NCI-H1092 treated with DMSO at 0.1 percent for 48 hours (cell line): ENCODE data around the gene COL27A1.

Source experiments
- DNase-seq: peaks from one replicate; lab custom pipeline; 2025; lab: John Stamatoyannopoulos, UW

Gene COL27A1

GRCh38 chr9:114149181-114149580 is 6.2 kb upstream of the COL27A1 start:
- DNase-seq, result no peak

- no peak for DNase-seq
These were observed 5.5 kb upstream of the COL27A1 start for GRCh38 chr9:114149765-114150340.

DNA sequence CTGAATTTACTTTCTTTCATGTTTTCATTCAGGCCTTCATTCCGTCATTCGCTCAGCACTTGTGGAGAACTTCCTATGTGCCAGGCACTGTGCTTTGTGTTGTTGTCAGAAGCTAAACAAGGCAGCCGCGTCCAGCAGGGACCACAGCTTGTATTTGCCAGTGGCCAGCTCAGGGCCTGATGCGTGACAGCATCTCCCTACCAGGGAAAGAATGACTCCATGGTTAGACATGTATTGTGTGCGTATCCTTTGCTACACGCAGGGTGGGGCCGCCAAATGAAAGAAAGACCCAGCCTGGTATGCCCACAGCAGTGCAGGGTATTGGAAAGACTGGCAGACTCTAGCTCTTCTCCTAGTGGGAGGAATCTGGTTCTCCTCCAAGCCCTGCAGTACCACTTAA is 4.7 kb upstream of the COL27A1 start:
- no peak for DNase-seq

DNA sequence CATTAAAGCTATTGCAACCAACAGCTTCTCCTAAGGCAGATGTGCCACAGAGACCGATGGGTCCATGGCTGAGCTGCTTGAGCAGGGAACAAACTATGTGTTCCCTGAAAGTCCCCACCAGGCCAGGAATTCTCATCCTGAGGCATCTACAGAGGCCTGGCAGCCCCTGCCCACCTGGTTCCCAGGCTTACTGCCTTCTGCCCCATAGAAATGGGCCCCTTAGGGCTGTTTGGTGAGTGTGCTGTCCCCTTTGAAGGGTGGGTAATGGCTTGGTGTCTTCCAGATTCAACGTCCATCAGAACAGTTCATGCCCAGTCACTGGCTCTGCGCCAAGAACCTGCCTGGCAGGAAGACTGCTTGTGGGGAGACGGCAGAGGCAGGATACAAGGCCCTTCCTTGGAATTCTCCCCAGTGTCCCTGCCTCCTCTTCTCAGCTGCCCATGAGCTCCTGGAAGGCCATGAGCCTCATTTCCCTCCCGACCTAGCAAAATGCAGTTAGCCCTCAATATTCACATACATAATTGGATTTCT is 3.8 kb upstream of the COL27A1 start:
- no peak for DNase-seq

- DNase-seq, result no peak
These were observed 1.4 kb upstream of the COL27A1 start for GRCh38 chr9:114153761-114154599.

GRCh38 chr9:114154600-114155102 is 686 bp upstream of the COL27A1 start:
- no peak for DNase-seq

DNA sequence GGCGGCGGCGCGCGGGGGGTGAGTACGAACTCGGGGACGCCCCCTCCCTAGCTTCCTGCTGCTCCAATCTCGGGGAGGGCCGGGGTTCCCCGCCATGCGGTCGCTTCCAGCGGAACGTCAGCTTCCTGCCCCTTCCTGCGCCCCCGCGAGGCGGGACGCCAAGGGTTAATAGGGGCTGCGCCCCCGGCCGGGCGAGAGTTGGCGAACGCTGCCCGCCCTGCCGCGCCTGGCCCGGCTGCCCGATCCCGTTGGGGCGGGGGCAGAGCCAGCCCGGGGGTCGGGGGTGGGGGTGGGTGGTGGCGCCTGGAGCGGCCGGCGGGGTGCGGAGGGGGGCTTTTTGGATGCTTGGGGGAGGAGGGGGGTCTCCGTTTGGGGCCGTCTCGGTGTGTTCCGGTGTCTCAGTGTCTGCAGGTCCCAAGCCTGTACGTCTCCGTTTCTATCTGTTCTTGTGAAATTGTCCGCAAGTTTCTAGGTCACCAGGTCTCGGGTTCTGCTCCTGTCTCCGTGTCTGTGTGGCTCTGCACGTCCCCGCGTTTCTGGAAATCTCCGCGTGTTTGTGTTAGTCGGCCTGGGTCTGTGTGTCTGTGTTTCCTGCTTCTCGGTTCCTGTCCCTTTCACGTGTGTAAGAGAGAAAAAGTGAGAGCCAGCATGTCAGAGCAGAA is 789 bp downstream of the COL27A1 start:
- no peak for DNase-seq

- no peak for DNase-seq
These were observed 1.5 kb downstream of the COL27A1 start for GRCh38 chr9:114156657-114157421.

DNA sequence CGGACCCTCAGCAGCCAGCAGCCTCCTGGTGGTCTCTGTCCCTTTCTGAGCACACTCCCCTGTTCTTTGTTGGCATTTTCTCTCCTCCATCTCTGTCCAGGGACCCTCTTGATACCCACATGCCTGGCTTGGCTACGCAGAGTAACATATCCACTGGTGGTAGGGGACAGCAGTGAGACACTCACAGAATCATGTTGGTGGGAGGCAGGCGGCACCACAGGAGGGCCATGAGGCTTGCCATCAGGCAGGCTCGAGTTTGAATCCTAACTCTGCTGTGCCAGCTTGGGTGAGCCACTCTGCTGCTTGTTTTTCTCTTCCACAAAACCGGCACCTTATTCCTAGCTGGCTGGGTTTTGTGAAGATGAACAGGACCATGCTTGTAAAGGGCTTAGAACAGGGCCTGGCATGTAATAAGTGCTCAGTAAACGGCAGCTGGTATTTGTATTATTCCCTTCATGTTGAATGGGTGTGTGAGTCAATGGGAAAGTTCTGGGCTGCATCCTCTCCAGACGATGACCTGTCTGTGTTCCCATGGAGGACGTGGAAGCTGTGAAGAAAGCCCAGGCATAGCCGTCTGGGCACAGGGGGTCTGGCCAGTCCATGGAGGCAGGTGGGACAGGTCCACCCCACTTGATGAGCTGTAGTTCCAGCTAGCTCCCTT is 2.3 kb downstream of the COL27A1 start:
- DNase-seq, result no peak

- no peak for DNase-seq
These were observed 3.3 kb downstream of the COL27A1 start for GRCh38 chr9:114158482-114159130.

- DNase-seq, result no peak
These were observed 4.4 kb downstream of the COL27A1 start for GRCh38 chr9:114159691-114160090.

DNA sequence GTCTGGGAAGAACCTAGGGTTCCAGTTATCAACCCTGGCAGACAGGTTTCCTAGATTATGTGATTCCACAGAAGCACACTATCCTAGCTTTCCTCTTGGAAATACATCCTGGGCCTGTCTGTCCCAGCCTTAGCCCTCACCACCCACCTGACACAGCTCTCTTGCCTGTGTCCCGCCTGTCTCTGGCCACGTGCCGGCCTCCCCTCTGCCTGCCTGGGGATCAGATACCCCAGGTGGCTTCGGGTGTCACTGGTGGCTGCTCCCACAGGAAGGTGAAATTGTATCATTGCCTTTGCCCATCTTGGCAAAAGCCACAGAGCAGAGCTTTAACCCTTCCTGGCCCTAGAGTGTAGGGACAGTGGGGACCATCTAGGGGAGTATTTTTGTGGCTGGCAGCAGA is 6.2 kb downstream of the COL27A1 start:
- no peak for DNase-seq

DNA sequence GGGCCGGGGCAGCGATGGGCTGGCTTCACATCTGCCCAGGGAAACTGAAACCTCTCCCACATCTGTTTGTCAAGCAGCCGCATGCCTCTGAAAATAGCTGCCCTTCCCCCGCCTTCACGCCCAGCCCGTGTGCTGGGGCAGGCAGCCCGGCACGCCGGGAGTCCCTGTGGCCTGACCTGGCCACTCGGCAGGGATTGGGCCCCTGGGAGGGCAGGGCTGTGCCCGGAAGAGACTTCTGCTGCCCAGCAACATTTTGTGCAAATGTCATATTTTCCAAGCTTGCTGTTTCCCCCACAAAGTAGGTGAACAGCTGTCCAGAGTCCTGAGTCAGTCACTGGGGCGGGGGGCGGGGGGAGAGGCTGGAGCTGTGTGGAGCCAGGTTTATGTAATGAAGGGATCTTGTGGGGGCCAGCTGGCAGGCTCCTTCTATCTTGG is 8.2 kb downstream of the COL27A1 start:
- no peak for DNase-seq

GRCh38 chr9:114164191-114164794 is 9.0 kb downstream of the COL27A1 start:
- DNase-seq, result no peak

DNA sequence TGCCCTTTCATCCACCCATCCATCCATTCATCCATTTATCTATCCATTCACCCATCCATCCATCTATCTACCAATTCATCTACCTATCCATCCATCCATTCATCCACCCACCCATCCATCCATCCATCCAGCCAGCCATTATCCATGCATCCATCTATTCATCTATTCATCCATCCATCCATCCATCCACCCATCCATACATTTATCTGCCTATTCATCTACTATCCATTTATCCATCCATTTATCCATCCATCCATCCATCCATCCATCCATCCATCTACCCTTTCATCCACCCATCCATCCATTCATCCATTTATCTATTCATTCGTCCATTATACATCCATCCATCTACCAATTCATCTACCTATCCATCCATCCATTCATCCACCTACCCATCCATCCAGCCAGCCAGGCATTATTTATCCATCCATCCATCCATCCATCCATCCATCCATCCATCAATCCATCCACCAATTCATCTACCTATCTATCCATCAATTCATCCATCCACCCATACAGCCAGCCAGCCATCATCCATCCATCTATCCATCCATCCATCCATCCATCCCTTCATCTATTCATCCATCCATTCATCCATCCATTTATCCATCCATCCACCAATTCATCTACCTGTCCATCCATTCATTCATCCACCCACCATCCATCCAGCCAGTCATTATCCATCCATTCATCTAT is 10.2 kb downstream of the COL27A1 start:
- DNase-seq, result no peak

- DNase-seq, result no peak
These were observed 10.8 kb downstream of the COL27A1 start for GRCh38 chr9:114166103-114166470.

DNA sequence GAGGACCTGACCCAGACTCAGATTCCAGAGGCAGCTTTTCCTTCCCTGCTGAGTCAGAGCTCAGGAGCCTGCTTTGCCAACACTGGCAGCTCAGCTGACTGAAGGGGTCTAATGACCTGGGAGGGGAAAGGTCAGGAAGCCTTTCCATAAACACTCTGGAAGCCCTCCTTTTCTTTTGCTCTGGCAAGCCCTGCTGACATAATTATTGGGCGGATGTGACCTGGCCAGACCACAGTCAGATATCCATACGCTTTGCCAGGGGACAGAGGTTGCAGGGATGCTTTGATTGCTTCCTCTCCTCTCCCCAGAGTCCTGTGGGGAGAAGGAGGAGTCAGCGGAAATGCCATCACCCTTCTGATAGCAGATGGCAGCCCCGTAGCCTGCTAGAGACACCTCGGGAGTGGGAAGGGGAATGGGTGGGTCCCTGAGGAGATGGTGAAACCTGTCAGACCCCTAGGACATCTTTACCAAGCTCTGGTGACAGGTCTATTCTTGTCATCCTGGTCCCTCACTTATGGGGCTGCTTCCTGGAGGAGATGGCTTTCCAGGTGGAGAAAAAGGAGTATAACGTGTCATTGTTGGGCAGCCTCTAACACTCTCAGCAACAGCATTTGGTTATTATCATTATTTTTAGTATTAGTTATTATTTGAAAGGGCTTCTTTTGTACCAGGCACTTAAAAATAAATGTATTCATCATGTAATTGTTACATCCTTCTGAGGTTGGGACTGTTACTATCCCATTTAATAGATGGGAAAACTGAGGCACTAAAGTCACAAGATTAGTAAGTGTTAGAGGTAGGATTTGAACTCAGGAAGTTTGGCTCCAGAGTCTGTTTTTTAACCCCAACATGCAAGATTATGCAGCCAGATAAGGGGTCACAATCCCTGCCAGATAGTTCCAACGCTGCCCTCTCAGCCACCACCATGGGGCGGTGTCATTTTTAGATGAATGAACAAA is 11.6 kb downstream of the COL27A1 start:
- DNase-seq, result no peak

DNA sequence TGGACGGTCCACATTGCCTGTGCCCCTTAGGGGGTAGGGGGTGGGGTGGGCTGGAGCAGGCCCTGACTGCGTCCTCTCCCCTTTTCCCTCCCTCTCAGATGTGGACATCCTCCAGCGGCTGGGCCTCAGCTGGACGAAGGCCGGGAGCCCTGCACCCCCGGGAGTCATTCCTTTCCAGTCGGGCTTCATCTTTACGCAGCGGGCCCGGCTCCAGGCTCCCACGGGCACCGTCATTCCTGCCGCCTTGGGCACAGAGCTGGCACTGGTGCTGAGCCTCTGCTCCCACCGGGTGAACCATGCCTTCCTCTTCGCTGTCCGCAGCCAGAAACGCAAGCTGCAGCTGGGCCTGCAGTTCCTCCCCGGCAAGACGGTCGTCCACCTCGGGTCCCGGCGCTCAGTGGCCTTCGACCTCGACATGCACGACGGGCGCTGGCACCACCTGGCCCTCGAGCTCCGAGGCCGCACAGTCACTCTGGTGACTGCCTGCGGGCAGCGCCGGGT is 12.3 kb downstream of the COL27A1 start:
- DNase-seq, result no peak
